Activated effector memory CD4-positive, alpha-beta T cell treated with Interleukin-2 at 50 U/mL for 16 hours (primary cell): ENCODE data around the gene MYO9B.

ENCODE experiments used
- DNase-seq: peaks from one replicate; pipeline ENCODE4 v3.0.0-alpha.2; 2020

Gene MYO9B

DNA sequence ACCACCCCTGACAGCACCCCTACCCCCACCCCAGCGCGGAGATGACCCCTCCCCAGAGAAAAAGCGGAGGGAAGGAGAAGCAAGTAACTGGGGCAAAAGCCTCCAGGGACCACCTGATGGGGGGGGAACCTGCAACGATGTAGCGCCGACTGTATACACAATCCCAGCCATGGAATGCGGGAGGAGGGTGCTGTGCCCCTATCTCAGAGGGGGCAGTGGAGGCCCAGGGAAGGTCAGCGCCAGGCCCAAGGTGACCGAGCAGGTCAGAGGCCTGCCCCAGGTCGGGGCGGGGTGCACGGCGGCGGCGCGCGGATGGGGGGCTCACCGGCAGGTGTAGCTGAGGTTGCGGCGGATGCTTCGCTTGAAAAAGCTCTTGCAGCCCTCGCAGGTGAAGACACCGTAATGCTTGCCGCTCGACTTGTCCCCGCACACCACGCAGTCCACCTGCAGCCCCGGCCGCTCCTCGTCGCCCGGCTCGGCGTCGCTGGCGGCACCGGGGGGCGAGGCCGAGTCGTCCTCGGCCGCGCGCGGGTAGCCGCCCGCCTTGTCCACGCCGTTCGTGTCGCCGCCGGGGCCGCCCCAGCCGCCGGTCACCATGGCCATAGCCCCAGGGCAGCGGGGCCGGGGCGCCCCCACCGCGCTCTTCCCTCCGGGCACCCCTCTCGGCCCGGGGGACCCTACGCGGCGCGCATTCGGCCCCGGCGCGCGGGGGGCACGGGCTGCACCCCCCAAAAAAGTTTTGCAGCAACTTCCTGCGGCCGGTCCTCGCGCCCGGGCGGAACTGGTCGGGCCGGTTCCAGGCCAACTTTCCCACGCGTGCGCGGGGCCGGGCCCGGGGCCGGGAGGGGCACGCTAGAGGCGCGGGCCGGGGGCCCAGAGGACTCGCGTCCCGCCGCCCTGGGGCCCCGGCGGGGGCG, 169.3 kb downstream of the MYO9B start:
- no peak for DNase-seq

DNA sequence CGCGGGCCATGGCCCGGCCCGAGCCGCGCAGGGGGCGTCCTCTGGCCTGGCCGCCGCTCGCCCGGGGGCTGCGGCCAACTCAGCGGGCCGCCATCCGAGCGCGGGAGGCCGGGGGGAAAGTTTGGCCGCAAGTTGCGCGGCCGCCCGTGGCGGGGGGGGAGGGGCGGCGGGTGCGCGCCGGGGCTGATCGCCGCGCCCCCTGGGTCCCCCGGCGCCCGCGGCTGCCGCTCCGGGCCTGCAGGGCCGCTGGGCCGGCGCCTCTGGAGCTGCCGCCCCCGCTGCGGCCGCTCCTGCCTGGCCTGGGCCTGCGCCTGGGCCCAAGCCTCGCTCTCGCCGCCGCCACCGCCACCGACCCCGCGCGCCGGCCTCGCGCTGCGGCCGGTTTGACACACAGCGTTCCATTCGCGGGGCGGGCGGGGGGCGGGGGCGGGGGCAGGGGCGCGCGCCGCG, 170.0 kb downstream of the MYO9B start, which contains the start of gene NR2F6:
TSS of gene NR2F6 (minus strand) at position 385 of the 450 bp plus-strand sequence. CDS start 699 bp downstream, outside the sequence.
- no peak for DNase-seq

DNA sequence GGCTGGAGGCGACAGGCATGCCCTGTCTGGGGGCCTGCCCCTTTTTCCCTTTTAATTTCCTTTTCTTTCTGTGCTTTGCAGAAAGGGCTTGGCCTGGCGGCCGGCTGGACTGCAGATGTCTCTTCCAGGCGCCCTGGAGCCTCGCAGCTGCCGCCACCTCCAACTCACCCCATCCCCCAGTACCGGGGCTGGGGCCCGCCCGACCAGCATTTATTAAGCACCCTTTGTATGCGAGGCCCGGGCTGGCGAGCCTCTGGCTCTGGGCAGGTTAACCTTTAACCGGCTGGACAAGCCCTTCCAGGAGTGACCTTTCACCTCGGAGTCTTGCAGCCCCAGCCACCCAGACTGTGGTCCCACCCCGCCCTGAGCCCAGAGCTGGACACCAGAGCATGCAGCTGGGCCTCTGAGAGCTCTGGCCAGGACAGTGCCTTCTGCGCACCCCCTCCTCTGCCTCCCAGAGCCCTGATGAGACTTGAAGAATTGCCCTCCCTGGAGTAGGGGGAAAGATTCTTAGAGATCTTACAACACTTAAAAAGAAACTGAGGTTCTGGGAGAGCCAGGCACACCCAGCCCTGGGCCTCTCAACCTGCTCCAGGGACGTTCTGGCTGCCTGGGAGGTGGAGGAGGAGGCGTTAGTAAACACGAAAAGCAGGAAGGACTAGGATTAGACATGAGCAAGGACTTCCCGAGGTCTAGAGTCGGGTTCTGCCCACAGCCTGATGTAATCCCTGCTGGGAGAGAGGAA, 171.3 kb downstream of the MYO9B start:
- DNase-seq, result no peak

DNA sequence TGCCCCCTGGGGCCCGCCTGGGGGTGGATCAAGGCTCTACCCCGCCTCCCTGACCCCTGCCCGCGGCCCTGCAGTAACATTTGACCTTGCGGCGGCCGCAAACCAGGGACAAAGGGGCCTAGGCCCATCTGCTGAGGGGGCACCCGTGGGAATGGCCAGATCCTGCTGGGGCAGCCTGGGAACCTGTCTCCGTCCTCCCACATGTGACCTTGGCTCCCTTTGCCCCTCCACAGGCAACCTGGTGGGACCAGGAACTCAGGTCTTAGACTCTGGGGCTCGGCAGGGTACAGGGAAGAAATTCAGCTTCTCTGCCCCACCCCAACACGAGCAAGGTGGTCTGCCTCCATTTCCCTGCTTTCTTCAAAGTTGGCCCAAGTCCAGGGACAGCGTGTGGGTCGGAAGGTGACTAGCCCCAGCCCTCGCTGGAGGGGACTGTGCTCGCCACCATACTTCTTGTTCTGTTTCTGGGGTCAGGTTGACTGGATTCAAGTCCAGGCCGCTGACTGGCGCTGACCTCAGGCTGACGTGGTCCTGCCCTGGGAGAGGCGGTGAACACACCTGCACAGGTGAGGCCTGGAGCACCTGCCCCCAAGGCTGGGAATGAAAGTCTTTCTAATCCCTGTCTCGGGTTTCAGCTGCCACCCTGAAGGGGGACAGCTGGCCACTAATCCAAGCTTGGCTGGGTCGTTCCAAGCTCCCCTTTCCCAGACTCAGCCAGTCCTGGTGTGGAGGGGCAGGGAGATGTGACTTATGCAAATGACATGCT, 172.6 kb downstream of the MYO9B start:
- DNase-seq, result no peak

DNA sequence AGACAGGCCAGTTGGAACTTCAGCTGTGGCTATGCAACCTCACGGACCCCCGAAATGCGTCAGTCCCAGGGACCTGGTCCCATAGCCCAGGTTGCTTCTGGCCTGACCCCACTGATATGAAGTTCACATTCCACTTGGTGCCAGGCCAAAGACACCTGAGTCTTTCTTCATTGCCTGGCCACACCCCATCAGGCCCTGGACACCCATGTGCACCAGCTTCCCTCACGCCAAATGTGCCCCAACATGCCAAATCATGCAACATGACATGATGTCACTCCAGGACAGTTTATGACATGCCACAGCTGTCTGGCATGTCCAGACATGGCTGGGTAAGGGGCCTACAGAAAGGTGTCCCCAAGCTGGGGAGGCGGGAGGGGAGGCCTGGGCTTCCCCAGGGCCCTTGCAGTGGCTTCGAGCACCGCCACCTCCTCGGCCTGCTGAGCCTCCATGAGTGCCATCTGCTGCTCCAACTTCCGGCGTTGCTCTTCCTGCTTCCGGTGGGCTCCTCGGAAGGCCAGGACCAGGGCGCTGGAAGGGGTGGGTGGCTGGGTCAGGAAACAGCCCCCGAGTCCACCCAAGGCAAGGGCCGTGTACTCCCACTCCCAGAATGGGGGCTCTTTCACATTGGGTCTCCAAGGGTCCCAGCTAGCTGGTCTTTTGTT, 174.4 kb downstream of the MYO9B start:
- DNase-seq, result no peak

DNA sequence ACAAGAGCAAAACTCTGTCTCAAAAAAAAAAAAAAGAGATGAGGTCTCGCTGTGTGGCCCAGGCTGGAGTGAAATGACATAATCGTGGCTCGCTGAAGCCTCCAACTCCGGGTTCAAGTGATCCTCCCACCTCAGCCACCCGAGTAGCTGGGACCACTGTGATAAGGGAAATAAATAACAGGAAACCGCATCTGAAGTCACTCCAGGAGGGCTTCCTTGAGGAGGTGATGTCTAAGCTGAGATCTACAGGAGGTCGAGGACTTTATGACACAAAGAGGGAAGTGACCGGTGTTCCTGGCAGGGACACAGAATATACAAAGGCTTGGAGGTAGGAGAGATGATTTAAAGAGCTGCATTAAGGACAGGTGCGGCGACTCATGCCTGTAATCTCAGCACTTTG, 179.1 kb downstream of the MYO9B start:
- no peak for DNase-seq

DNA sequence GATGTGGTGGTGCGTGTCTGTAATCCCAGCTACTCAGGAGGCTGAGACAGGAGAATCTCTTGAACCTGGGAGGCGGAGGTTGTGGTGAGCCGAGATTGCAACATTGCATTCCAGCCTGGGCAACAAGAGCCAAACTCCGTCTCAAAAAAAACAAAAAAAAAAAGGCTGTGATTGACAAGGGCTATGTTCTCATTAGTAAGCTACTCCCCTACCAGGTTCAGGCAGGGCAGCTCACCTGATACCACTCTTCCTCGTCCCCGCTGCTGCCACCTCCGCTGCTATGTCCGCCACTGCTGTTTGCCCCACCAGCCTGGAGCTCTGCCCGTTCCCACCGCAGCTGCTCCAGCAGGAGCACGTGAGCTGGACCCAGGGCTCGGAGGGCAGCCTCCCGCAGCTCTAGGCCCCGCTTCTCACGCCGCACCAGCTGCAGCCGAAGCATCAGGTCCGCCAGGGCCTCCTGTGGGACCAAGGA, 179.6 kb downstream of the MYO9B start:
- no peak for DNase-seq

DNA sequence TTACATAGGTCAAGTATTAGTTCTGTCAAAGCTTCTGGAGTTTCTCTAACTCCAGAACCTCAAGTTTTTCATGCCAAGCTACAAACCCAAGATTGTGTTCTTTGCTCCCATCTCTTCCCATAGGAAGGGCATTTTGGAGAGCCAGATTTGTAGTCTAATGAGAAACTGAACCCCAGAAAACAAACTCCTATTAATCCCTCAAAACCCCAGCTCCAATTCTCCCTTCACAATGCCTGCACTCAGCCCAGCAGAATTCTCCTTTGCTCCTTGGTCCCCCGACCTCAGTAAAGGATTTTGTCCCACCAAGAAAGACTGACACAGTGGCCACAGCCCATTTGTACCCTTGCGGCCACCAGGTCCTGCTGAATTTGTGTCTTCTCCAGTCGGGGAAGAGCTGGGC, 180.6 kb downstream of the MYO9B start:
- no peak for DNase-seq

DNA sequence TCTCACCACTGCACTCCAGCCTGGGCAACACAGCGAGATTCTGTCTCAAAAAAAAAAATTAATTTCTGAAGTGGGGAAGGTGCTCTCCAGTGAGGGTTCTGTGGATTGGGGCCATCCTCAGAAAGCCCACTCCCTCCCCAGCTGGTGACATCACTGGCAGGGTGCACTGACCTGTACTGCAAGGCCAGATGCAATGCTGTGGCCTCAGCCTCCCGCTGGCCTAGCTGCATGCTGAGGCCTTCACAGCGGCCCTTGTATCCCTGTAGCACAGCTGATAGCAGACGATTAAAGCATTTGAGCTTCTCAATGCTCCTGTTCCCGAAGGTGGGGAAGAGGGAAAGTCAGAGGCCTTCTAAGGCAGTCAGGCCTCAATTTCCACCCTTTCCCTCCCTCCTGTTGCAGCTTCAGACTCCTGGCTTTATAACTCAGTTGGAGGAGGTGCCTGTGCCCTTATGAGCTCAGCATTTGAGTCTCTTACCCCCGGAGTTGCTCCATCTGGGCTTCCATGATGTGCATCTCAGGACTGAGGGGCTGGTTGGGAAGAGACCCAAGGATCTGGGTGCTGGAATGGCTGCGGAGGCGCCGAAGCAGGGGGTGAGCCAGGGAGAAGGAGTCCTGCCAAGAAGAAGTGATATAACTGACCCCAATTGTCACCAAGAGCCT, 183.7 kb downstream of the MYO9B start:
- no peak for DNase-seq

DNA sequence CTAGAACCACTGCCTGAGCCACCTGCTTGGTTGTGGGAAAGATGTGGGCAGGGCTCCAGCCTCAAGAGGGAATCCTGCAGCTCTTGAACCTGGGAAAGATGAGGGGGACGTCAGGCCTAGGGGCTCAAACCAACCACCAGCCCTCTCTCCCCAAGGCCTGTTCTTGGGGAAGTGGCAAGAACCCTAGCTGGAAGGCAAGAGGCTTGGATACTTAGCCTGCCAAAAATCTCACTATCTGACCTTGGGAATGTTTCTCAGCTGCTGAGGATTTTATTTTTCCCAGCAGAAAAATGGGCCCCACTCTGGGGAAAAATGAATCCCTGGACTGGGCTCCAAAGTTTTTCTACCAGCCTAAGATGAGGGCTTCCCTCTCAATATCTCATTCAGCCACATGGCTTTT, 184.4 kb downstream of the MYO9B start:
- no peak for DNase-seq

DNA sequence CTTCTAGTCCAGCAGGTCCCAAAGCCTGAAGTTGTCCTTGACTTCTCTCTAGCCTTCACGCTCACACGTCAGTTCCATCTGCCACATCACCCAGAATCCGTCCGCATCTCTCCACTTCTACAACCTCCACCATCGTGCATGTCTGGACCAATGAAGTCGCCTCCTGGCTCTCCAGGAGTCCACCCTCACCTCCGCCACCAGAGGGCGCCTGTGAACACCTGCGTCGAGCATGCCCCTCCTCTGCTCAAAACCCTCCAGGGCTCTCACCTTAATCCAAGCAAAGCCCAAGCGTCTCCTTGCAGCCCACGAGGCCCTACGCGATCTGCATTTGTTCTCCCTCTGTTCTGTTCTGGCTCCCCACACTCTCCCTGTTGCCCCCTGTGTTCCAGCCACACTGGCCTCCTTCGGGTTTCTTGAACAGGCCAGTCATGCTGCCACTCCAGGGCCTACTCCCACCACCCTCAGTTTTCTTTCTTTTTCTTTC, 185.3 kb downstream of the MYO9B start:
- peak; percentile 81 for DNase-seq

DNA sequence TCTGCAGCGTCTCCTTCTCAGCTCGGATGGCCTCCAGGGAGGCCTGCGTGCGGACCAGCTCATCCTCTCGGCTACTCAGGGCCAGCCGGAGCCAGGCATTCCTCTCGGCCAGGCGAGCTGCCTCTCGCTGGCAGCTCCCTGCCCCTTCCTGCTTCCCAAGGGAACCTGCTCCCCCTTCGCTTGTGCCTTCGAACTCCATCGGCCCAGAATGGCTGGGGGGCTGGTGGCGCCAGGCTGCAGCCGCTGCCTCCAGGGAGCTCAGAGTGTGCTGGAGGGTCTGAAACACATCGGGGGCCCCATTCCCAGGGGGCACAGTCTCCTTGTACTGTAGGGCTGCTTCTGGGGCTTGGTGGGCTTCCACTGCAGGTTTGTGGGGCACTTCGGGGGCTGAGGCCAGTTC, 187.0 kb downstream of the MYO9B start:
- no peak for DNase-seq
